Activated T-helper 1 cell treated with Interleukin-2 at 50 U/mL for 16 hours (primary cell): ENCODE measurements around the gene TBC1D22A.

ENCODE experiments used
- DNase-seq: peaks from one replicate; pipeline ENCODE4 v3.0.0-alpha.2; 2020; ENCODE audit warnings: low read depth

TBC1D22A gene

GRCh38 chr22:47032956-47033647 is 270.7 kb downstream of the TBC1D22A start:
- no peak for DNase-seq

GRCh38 chr22:47033648-47034000 is 271.2 kb downstream of the TBC1D22A start:
- no peak for DNase-seq

GRCh38 chr22:47034076-47034808 is 271.8 kb downstream of the TBC1D22A start:
- no peak for DNase-seq

GRCh38 chr22:47034905-47035419 is 272.5 kb downstream of the TBC1D22A start:
- no peak for DNase-seq

- no peak for DNase-seq
These were observed 273.0 kb downstream of the TBC1D22A start for GRCh38 chr22:47035425-47035881.

GRCh38 chr22:47036352-47036751 is 273.9 kb downstream of the TBC1D22A start:
- DNase-seq, result no peak

- no peak for DNase-seq
These were observed 274.6 kb downstream of the TBC1D22A start for GRCh38 chr22:47036936-47037485.

GRCh38 chr22:47038206-47038835 is 275.9 kb downstream of the TBC1D22A start:
- no peak for DNase-seq

GRCh38 chr22:47039356-47039755 is 276.9 kb downstream of the TBC1D22A start:
- no peak for DNase-seq

- DNase-seq, result no peak
These were observed 278.2 kb downstream of the TBC1D22A start for GRCh38 chr22:47040486-47041270.

- DNase-seq, result no peak
These were observed 279.0 kb downstream of the TBC1D22A start for GRCh38 chr22:47041271-47042115.

- DNase-seq, result no peak
These were observed 279.8 kb downstream of the TBC1D22A start for GRCh38 chr22:47042116-47042825.

- no peak for DNase-seq
These were observed 280.5 kb downstream of the TBC1D22A start for GRCh38 chr22:47042861-47043496.

- no peak for DNase-seq
These were observed 281.6 kb downstream of the TBC1D22A start for GRCh38 chr22:47043835-47044721.

- DNase-seq, result no peak
These were observed 282.5 kb downstream of the TBC1D22A start for GRCh38 chr22:47044722-47045535.

GRCh38 chr22:47045691-47046410 is 283.4 kb downstream of the TBC1D22A start:
- no peak for DNase-seq
